Dendritic cell treated with granulocyte-macrophage colony-stimulating factor and Interleukin-4, amounts not matched to agents 40 ng/mL and 50 ng/mL, for 4 days (primary cell): ENCODE measurements around the gene SSPN.
"Not testable (repeated sequence)": the region's sequence is repeated elsewhere in the genome, so short reads cannot be mapped to it uniquely, and the experiment has no call there.

Experiments
- H3K27ac Mint-ChIP-seq: one replicate; pipeline ENCODE4 v1.8.0; 2022; ENCODE audit warnings: mild to moderate bottlenecking, mixed read lengths
- H3K27me3 Mint-ChIP-seq: one replicate; pipeline ENCODE4 v1.8.0; 2022; ENCODE audit warnings: mild to moderate bottlenecking, mixed read lengths
- H3K36me3 Mint-ChIP-seq: one replicate; pipeline ENCODE4 v1.8.0; 2022; ENCODE audit warnings: low read depth, mixed read lengths
- H3K4me1 Mint-ChIP-seq: one replicate; pipeline ENCODE4 v1.8.0; 2022; ENCODE audit warnings: low read depth, mixed read lengths
- H3K4me3 Mint-ChIP-seq: one replicate; pipeline ENCODE4 v1.8.0; 2022; ENCODE audit warnings: mild to moderate bottlenecking, moderate library complexity, mixed read lengths
- H3K9me3 Mint-ChIP-seq: one replicate; pipeline ENCODE4 v1.8.0; 2022; ENCODE audit warnings: mixed read lengths
- intact Hi-C: fragments of 100-400 bp; cut with micrococcal nuclease; formaldehyde crosslinking; loops from one replicate; pipeline ENCODE4 v1.15.0; 2022

SSPN gene

GRCh38 chr12:26227361-26227745 is 32.0 kb downstream of the SSPN start:
- H3K4me3 Mint-ChIP-seq: no peak overlapping the region
- peaks cover 14% of the 10 kb centered on the region for H3K4me1 Mint-ChIP-seq
- H3K36me3 Mint-ChIP-seq: no peaks in the 10 kb centered on the region
- no peak overlapping the region for H3K27ac Mint-ChIP-seq
- intact Hi-C loops: no loop called here
- H3K9me3 Mint-ChIP-seq: no peaks in the 10 kb centered on the region
- H3K27me3 Mint-ChIP-seq: peaks cover 38% of the 10 kb centered on the region

GRCh38 chr12:26229910-26230309 is 34.5 kb downstream of the SSPN start:
- Mint-ChIP-seq H3K4me1 (peaks cover 14% of the 10 kb centered on the region), H3K27me3 (peaks cover 35% of the 10 kb centered on the region), H3K9me3 (no peaks in the 10 kb centered on the region), H3K27ac (no peak overlapping the region), H3K36me3 (no peaks in the 10 kb centered on the region), H3K4me3 (no peak overlapping the region)
- intact Hi-C loops: no loop called here

GRCh38 chr12:26231470-26231869 is 36.1 kb downstream of the SSPN start:
- Mint-ChIP-seq H3K4me1 (peaks cover 11% of the 10 kb centered on the region), H3K27me3 (peaks cover 25% of the 10 kb centered on the region), H3K27ac (no peak overlapping the region), H3K4me3 (no peak overlapping the region), H3K36me3 (no peaks in the 10 kb centered on the region), H3K9me3 (no peaks in the 10 kb centered on the region)
- intact Hi-C loops: no loop called here

- no peak overlapping the region for H3K27ac Mint-ChIP-seq
These were observed 36.5 kb downstream of the SSPN start for GRCh38 chr12:26231921-26232320.

GRCh38 chr12:26233631-26234030 is 38.3 kb downstream of the SSPN start:
- Mint-ChIP-seq H3K36me3 (no peaks in the 10 kb centered on the region), H3K4me1 (no peaks in the 10 kb centered on the region), H3K27ac (no peak overlapping the region), H3K4me3 (no peak overlapping the region), H3K9me3 (no peaks in the 10 kb centered on the region), H3K27me3 (peaks cover 6% of the 10 kb centered on the region)
- intact Hi-C loops: no loop called here

More at GRCh38 chr12:26231921-26232320, 36.5 kb downstream of the SSPN start:
- H3K27me3 Mint-ChIP-seq: peaks cover 20% of the 10 kb centered on the region
- no peak overlapping the region for H3K4me3 Mint-ChIP-seq
- no peaks in the 10 kb centered on the region for H3K9me3 Mint-ChIP-seq
- no peaks in the 10 kb centered on the region for H3K36me3 Mint-ChIP-seq
- intact Hi-C loops: no loop called here
- peaks cover 6% of the 10 kb centered on the region for H3K4me1 Mint-ChIP-seq

- H3K4me1 Mint-ChIP-seq, H3K27ac Mint-ChIP-seq, H3K9me3 Mint-ChIP-seq, intact Hi-C loops, H3K36me3 Mint-ChIP-seq, H3K4me3 Mint-ChIP-seq, H3K27me3 Mint-ChIP-seq: not testable (repeated sequence)
These were observed 40.1 kb downstream of the SSPN start for GRCh38 chr12:26235465-26235864.

GRCh38 chr12:26238341-26239121 is 43.2 kb downstream of the SSPN start:
- H3K9me3 Mint-ChIP-seq: no peaks in the 10 kb centered on the region
- no peak overlapping the region for H3K4me3 Mint-ChIP-seq
- intact Hi-C loops: no loop called here
- no peaks in the 10 kb centered on the region for H3K36me3 Mint-ChIP-seq
- H3K4me1 Mint-ChIP-seq: no peaks in the 10 kb centered on the region
- peaks cover 17% of the 10 kb centered on the region for H3K27me3 Mint-ChIP-seq
- no peak overlapping the region for H3K27ac Mint-ChIP-seq

- no peaks in the 10 kb centered on the region for H3K36me3 Mint-ChIP-seq
- intact Hi-C loops: no loop called here
- H3K27ac Mint-ChIP-seq: no peak overlapping the region
- H3K4me1 Mint-ChIP-seq: no peaks in the 10 kb centered on the region
- peaks cover 18% of the 10 kb centered on the region for H3K27me3 Mint-ChIP-seq
- H3K4me3 Mint-ChIP-seq: no peak overlapping the region
- H3K9me3 Mint-ChIP-seq: no peaks in the 10 kb centered on the region
These were observed 43.9 kb downstream of the SSPN start for GRCh38 chr12:26239122-26239851.

GRCh38 chr12:26239852-26240815 is 44.8 kb downstream of the SSPN start:
- H3K27me3 Mint-ChIP-seq: peaks cover 18% of the 10 kb centered on the region
- no peak overlapping the region for H3K27ac Mint-ChIP-seq
- H3K9me3 Mint-ChIP-seq: no peaks in the 10 kb centered on the region
- H3K4me1 Mint-ChIP-seq: peaks cover 6% of the 10 kb centered on the region
- intact Hi-C loops: no loop called here
- H3K36me3 Mint-ChIP-seq: no peaks in the 10 kb centered on the region
- H3K4me3 Mint-ChIP-seq: no peak overlapping the region

GRCh38 chr12:26241080-26241479 is 45.7 kb downstream of the SSPN start:
- no peak overlapping the region for H3K27ac Mint-ChIP-seq
- no peak overlapping the region for H3K4me3 Mint-ChIP-seq
- H3K36me3 Mint-ChIP-seq: no peaks in the 10 kb centered on the region
- no peaks in the 10 kb centered on the region for H3K9me3 Mint-ChIP-seq
- intact Hi-C loops: no loop called here
- H3K27me3 Mint-ChIP-seq: peaks cover 18% of the 10 kb centered on the region
- H3K4me1 Mint-ChIP-seq: peaks cover 10% of the 10 kb centered on the region

- Mint-ChIP-seq H3K4me1 (peaks cover 10% of the 10 kb centered on the region), H3K9me3 (no peaks in the 10 kb centered on the region), H3K4me3 (no peak overlapping the region), H3K27me3 (peaks cover 20% of the 10 kb centered on the region), H3K36me3 (no peaks in the 10 kb centered on the region), H3K27ac (no peak overlapping the region)
- intact Hi-C loops: no loop called here
These were observed 47.3 kb downstream of the SSPN start for GRCh38 chr12:26242683-26243082.

GRCh38 chr12:26244503-26244902 is 49.1 kb downstream of the SSPN start:
- Mint-ChIP-seq H3K36me3 (no peaks in the 10 kb centered on the region), H3K9me3 (peaks cover 5% of the 10 kb centered on the region), H3K27me3 (peaks cover 16% of the 10 kb centered on the region), H3K4me1 (peaks cover 10% of the 10 kb centered on the region), H3K4me3 (no peak overlapping the region), H3K27ac (no peak overlapping the region)
- intact Hi-C loops: no loop called here

- intact Hi-C loops: no loop called here
- peaks cover 9% of the 10 kb centered on the region for H3K9me3 Mint-ChIP-seq
- H3K36me3 Mint-ChIP-seq: no peaks in the 10 kb centered on the region
- H3K4me1 Mint-ChIP-seq: peaks cover 10% of the 10 kb centered on the region
- H3K4me3 Mint-ChIP-seq: no peak overlapping the region
- H3K27me3 Mint-ChIP-seq: peaks cover 14% of the 10 kb centered on the region
- H3K27ac Mint-ChIP-seq: no peak overlapping the region
These were observed 50.0 kb downstream of the SSPN start for GRCh38 chr12:26245175-26245942.
